ENCODE data around the gene DKK3.

Gene DKK3

GRCh38 chr11:11942668-11943067, 65.8 kb downstream of the DKK3 start:
- no peak for DNase-seq (ENCODE audit: low spot score)

GRCh38 chr11:11940551-11940950, 67.9 kb downstream of the DKK3 start:
- no peak for DNase-seq (ENCODE audit: low spot score)

DNA sequence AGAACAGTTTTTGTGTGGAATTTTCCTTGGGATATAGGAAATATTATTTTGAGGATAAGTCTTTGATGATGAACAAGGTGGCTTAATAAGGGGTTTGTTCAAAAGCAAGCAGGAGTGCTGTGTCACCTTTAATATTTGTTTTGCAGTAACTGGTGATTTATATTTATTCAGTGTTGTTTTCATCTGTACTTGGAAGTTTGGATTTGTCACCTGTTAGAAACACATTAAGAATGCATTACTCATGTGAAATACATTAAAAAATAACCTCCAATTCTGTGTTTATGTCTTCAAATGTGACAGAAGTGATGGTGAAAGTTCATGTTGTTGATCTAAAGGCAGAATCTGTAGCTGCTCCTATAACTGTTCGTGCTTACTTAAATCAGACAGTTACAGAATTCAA, 70.5 kb downstream of the DKK3 start:
- no peak for DNase-seq (ENCODE audit: low spot score)

GRCh38 chr11:11937433-11937832, 71.0 kb downstream of the DKK3 start:
- no peak for DNase-seq (ENCODE audit: low spot score)

DNA sequence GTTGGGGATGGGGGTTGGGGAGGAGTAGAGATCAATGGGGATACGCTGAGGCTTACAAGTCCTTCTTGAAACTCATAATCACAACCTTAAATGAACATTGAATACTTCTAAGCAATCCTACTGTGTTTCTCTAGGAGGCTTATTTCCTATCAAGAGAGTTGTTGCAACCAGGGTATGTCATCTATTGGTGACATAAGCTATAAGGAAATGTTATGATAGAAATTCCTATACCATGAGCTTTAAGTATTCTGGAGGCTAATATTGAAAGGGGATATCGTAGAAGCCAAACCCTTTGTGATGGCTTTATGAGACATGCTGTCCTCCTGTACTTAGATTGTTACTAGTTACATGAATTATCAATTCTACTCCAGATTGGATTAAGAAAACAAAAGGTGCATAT, 72.9 kb downstream of the DKK3 start:
- DNase-seq (ENCODE audit: low spot score): no peak

GRCh38 chr11:11931461-11932055, 76.9 kb downstream of the DKK3 start:
- peak; percentile 5 for DNase-seq (ENCODE audit: low spot score)

- DNase-seq (ENCODE audit: low spot score): no peak
Measured at GRCh38 chr11:11929920-11930319, 78.5 kb downstream of the DKK3 start.

GRCh38 chr11:11923828-11924227, 84.6 kb downstream of the DKK3 start:
- DNase-seq (ENCODE audit: low spot score): no peak

DNA sequence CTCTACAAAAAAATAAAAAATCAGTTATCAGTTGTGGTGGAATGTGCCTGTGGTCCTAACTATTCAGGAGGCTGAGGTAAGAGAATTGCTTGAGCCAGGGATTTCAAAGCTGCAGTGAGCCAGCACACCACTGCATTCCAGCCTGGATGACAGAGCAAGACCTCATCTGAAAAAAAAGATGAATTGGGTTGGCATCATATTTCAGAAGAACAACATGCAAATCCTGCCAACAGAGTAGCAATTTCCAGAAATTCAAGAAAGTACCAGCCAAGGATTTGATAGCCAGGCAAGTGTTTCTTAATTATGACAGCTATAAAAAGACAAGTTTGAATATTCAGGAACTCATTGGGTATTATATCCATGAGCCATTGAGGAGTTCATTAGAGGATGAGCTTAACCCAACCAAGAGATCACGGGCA, 91.4 kb downstream of the DKK3 start:
- no peak for DNase-seq (ENCODE audit: low spot score)

DNA sequence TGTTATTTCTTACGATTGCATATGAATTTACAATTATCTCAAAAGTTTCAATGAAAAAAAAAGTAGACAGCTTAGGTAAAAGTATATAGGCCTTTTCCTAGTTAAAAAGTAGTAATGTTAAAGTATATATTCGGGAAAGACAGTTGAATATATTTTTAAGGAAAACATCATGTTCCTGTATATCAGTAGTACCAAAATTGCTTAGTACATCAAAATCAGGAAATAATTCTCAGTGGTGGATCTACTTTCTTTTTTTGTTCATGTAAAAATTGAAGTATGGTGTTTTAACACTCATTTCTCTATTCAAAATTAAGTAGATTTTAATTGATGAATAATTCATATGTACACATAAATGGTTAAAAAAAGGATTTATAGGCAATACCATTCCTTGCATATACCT, 92.8 kb downstream of the DKK3 start:
- DNase-seq (ENCODE audit: low spot score): no peak

- DNase-seq (ENCODE audit: low spot score): no peak
Measured at GRCh38 chr11:11913395-11913794, 95.0 kb downstream of the DKK3 start.

All from HuH-7.5 (cell line).